ENCODE results near the gene TRO.

GRCh38 chrX:54922547-54922946 is 1.9 kb downstream of the TRO start:
- TF ChIP-seq CTCF (conservative IDR thresholded peaks at IDR 0.05; ENCODE audit: low read depth, low read length) (no peak), EZH2 (IDR thresholded peaks at IDR 0.05; ENCODE audit: borderline replicate concordance, low read depth, low read length, poor library complexity, severe bottlenecking) (no peak)
